Gastrocnemius medialis (tissue), 4 donors: Measurements from ENCODE around the gene ABCB6. TPM values are rescaled to one million over a fixed set of nuclear protein-coding genes. Genes with fewer than 3 reads are reported as not detected.
A peak's percentile ranks its signal among the peaks of the same experiment; 100 is the strongest.

Experiments
- ATAC-seq, 2 donors: fragments of 150-250 bp; one replicate each; pipeline ENCODE4 v1.9.1; 2016
- DNase-seq, 2 donors: peaks; one replicate each; pipeline ENCODE4 v3.0.0-alpha.2; 2019
- H3K27ac ChIP-seq, 4 donors: fragments of 200-600 bp; sonication (generic); 1 replicate in 1 of 4; 2 replicates in 3 of 4; pipeline ENCODE4 v1.5.1; 2016 to 2018; ENCODE audit warnings: mild to moderate bottlenecking in 2 of 4, moderate library complexity in 1 of 4
- H3K27me3 ChIP-seq, 3 donors: fragments of 200-600 bp; sonication (generic) in 2 of 3; 1 replicate in 1 of 3; 2 replicates in 2 of 3; pipeline versions ENCODE4 v1.5.1 to v1.6.0; 2016 to 2019; ENCODE audit warnings: mild to moderate bottlenecking in 1 of 3, moderate library complexity in 1 of 3
- H3K36me3 ChIP-seq, 2 donors: fragments of 200-600 bp; sonication (generic) in 1 of 2; one replicate each; pipeline ENCODE4 v1.5.1; 2017 to 2018
- H3K4me1 ChIP-seq, 2 donors: fragments of 200-600 bp; sonication (generic) in 1 of 2; one replicate each; pipeline ENCODE4 v1.5.1; 2016 to 2017; ENCODE audit warnings: mild to moderate bottlenecking in 2 of 2
- H3K4me3 ChIP-seq, 4 donors: fragments of 200-600 bp; sonication (generic) in 3 of 4; 1 replicate in 1 of 4; 2 replicates in 3 of 4; pipeline ENCODE4 v1.5.1; 2016 to 2019; ENCODE audit warnings: mild to moderate bottlenecking in 2 of 4
- H3K9me3 ChIP-seq, 3 donors: fragments of 200-600 bp; sonication (generic) in 2 of 3; 1 replicate in 1 of 3; 2 replicates in 2 of 3; pipeline ENCODE4 v1.5.1; 2016 to 2019
- CTCF ChIP-seq, 5 experiments: fragments of 450-650 bp in 3 of 5; fragments of 200-600 bp in 2 of 5; sonication (generic) in 2 of 5; IDR thresholded peaks in 4 of 5; conservative IDR thresholded peaks in 1 of 5; 1 replicate in 4 of 5; 2 replicates in 1 of 5; pipeline ENCODE4 v1.5.1; 2016 to 2019; ENCODE audit warnings: antibody characterized with exemption in 5 of 5, mild to moderate bottlenecking in 3 of 5, moderate library complexity in 3 of 5
- POLR2A ChIP-seq, 2 donors: fragments of 450-650 bp; IDR thresholded peaks; one replicate each; pipeline ENCODE4 v1.6.1; 2017; ENCODE audit warnings: antibody characterized with exemption in 2 of 2, mild to moderate bottlenecking in 2 of 2, moderate library complexity in 2 of 2
- in situ Hi-C, 4 donors: fragments of 200-750 bp; cut with MboI; loops; one replicate each; pipeline versions ENCODE4 v1.15.0 to v1.8.0; 2017; ENCODE audit warnings: low sequenced_read_pairs in 4 of 4
- intact Hi-C: fragments of 100-400 bp; cut with DNase I; formaldehyde crosslinking; loops from one replicate; pipeline ENCODE4 v1.15.1; 2023; ENCODE audit warnings: low total_unique reads
- total RNA-seq, 4 donors: library from RNA; depleted of rRNA; stranded (reverse); fragments of >200 nt; gene quantifications; one replicate each; pipeline versions ENCODE4 v1.1.0 to v1.2.3, GENCODE V29; 2016

ABCB6 gene
- total RNA-seq, 4 donors from 2014 or later, result 15.0 to 45.8 (median 31.8) TPM

DNA sequence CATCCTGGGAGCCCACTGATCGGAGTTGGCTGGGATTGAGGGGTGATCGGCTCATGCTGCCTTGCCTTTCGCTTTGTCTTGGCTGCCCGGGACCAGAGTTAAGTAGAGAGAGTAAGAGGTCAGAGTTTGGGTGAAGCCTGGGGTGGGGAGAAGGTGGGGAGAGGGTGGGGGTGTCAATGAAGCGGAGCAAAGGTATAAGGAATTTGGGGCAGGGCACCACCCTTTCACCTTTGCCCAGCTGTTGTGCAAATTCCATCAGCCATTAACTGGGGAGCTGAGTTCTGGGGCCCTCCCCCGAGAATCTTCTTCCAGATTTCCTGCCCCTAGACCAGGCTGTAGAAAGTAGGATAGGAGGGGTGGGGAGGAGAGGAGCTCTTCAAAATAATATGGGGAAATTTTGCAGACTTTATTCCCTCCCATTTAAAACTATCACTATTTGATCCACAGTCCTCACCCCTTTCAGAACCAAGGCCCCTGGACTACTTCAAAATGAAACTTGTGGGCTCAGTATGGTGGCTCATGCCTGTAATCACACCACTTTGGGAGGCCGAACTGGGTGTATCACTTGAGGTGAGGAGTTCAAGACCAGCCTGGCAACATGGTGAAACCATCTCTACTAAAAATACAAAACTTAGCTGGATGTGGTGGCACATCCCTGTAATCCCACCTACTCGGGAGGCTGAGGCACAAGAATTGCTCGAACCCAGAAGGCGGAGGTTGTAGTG lies 48.7 kb downstream of the ABCB6 start, which contains the start of gene SLC23A3:
TSS of gene SLC23A3 (minus strand) at position 100 of the 725 bp plus-strand sequence. CDS start at position 55, 45 bp downstream.
- intact Hi-C loops, result loop anchor here (10.0 kb wide), 1 partner anchor 325 kb away; the partner anchor contains the start of gene GMPPA
- H3K27ac ChIP-seq, result peak within 1 kb of the TSS; percentile 68 to 84 (median 76)

GRCh38 chr2:219168932-219169331 lies 49.8 kb downstream of the ABCB6 start:
- Histone ChIP-seq H3K36me3 (peaks cover 0 to 21% of the 10 kb centered on the region in 2 donors), H3K27ac (no peak overlapping the region), H3K27me3 (no peaks in the 10 kb centered on the region), H3K4me1 (peaks cover 6 to 10% of the 10 kb centered on the region in 2 donors), H3K9me3 (no peaks in the 10 kb centered on the region), H3K4me3 (no peak overlapping the region)
- TF ChIP-seq CTCF (IDR thresholded peaks at IDR 0.05 in 4 of 5, conservative IDR thresholded peaks at IDR 0.05 in 1 of 5), result no peak
- TF ChIP-seq POLR2A (IDR thresholded peaks at IDR 0.05), result no peak
- intact Hi-C loops, result loop anchor here (10.0 kb wide), 1 partner anchor 326 kb away; the partner anchor contains the start of gene GMPPA
- DNase-seq (no peak), ATAC-seq (no peak)
- in situ Hi-C loops, result loop anchor here in 2 of 4 donors (10.0 to 25.0 kb wide), 2 partner anchors 118 to 126 kb away; partner anchors contain the start of gene DNAJB2 (in 1 of the 2)

More for the DNA sequence above, 48.7 kb downstream of the ABCB6 start, which contains the start of gene SLC23A3:
- Histone ChIP-seq H3K27me3 (no peaks in the 10 kb centered on the region), H3K36me3 (peaks cover 0 to 33% of the 10 kb centered on the region in 2 donors), H3K4me1 (peaks cover 6 to 10% of the 10 kb centered on the region in 2 donors), H3K9me3 (no peaks in the 10 kb centered on the region), H3K4me3 (no peak within 1 kb of the TSS)
- in situ Hi-C loops, result loop anchor here (5.0 to 25.0 kb wide), 3 partner anchors 37 to 125 kb away; partner anchors contain the start of genes ZFAND2B (in 2 of the 4) and DNAJB2 (in 1 of the 4)
- ATAC-seq (no peak), DNase-seq (no peak)
- TF ChIP-seq CTCF (IDR thresholded peaks at IDR 0.05 in 4 of 5, conservative IDR thresholded peaks at IDR 0.05 in 1 of 5) (no peak), POLR2A (IDR thresholded peaks at IDR 0.05) (no peak)

- intact Hi-C loops (loop anchor here (10.0 kb wide), 1 partner anchor 326 kb away; the partner anchor contains the start of gene GMPPA), in situ Hi-C loops (loop anchor here in 2 of 4 donors (10.0 to 25.0 kb wide), 2 partner anchors 119 to 126 kb away; partner anchors contain the start of gene DNAJB2 (in 1 of the 2))
- TF ChIP-seq POLR2A (IDR thresholded peaks at IDR 0.05) (no peak), CTCF (IDR thresholded peaks at IDR 0.05 in 4 of 5, conservative IDR thresholded peaks at IDR 0.05 in 1 of 5) (no peak)
- Histone ChIP-seq H3K27ac (no peak overlapping the region), H3K4me3 (no peak overlapping the region), H3K9me3 (no peaks in the 10 kb centered on the region), H3K4me1 (peaks cover 6 to 10% of the 10 kb centered on the region in 2 donors), H3K27me3 (no peaks in the 10 kb centered on the region), H3K36me3 (peaks cover 0 to 17% of the 10 kb centered on the region in 2 donors)
- no peak for ATAC-seq
- DNase-seq, result no peak
Measured at GRCh38 chr2:219168526-219168925, 50.2 kb downstream of the ABCB6 start.

GRCh38 chr2:219167997-219168396 lies 50.8 kb downstream of the ABCB6 start:
- peaks cover 0 to 12% of the 10 kb centered on the region in 2 donors for H3K36me3 ChIP-seq
- no peak for TF ChIP-seq CTCF (IDR thresholded peaks at IDR 0.05 in 4 of 5, conservative IDR thresholded peaks at IDR 0.05 in 1 of 5)
- no peak for TF ChIP-seq POLR2A (IDR thresholded peaks at IDR 0.05)
- H3K9me3 ChIP-seq, result no peaks in the 10 kb centered on the region
- H3K27me3 ChIP-seq, result no peaks in the 10 kb centered on the region
- no peak for ATAC-seq
- peaks cover 6 to 10% of the 10 kb centered on the region in 2 donors for H3K4me1 ChIP-seq
- in situ Hi-C loops, result loop anchor here in 2 of 4 donors (10.0 to 25.0 kb wide), 2 partner anchors 119 to 127 kb away; partner anchors contain the start of gene DNAJB2 (in 1 of the 2)
- H3K4me3 ChIP-seq, result no peak overlapping the region
- intact Hi-C loops, result loop anchor here (10.0 kb wide), 1 partner anchor 327 kb away; the partner anchor contains the start of gene GMPPA
- no peak for DNase-seq
- no peak overlapping the region for H3K27ac ChIP-seq
